22Rv1 (cell line): ENCODE data around the gene TP53I11.

Experiments
- H3K27ac ChIP-seq: fragments of 450-650 bp; 2 replicates; pipeline ENCODE4 v1.5.1; 2017
- CTCF ChIP-seq: fragments of 450-650 bp; IDR thresholded peaks from 2 replicates; pipeline ENCODE4 v1.5.1; 2017; ENCODE audit warnings: mild to moderate bottlenecking
- ZFX ChIP-seq: fragments of 450-650 bp; IDR thresholded peaks from 2 replicates; pipeline ENCODE4 v1.6.1; 2017; ENCODE audit warnings: antibody characterized with exemption, borderline replicate concordance

The TP53I11 gene

GRCh38 chr11:44978274-44978960 is 27.7 kb upstream of the TP53I11 start:
- H3K27ac ChIP-seq, result peak overlapping the region; percentile 100
- TF ChIP-seq CTCF (no peak), ZFX (no peak)

GRCh38 chr11:44977493-44977984 is 26.9 kb upstream of the TP53I11 start:
- peak overlapping the region; percentile 100 for H3K27ac ChIP-seq
- TF ChIP-seq ZFX, result no peak
- TF ChIP-seq CTCF, result peak; percentile 67

- peak overlapping the region; percentile 100; the same call in 1 of the 2 replicates for H3K27ac ChIP-seq
- TF ChIP-seq ZFX (no peak), CTCF (no peak)
Measured at GRCh38 chr11:44976576-44976975, 25.9 kb upstream of the TP53I11 start.

GRCh38 chr11:44974402-44975000 is 23.8 kb upstream of the TP53I11 start:
- no peak overlapping the region for H3K27ac ChIP-seq
- TF ChIP-seq CTCF (no peak), ZFX (no peak)

- TF ChIP-seq ZFX, result no peak
- no peak for TF ChIP-seq CTCF
- no peak overlapping the region for H3K27ac ChIP-seq
Measured at GRCh38 chr11:44973632-44974401, 23.1 kb upstream of the TP53I11 start.

- no peak overlapping the region for H3K27ac ChIP-seq
- no peak for TF ChIP-seq ZFX
- TF ChIP-seq CTCF, result no peak
Measured at GRCh38 chr11:44972746-44973435, 22.2 kb upstream of the TP53I11 start.
